HG03469 (cell line): Measurements from ENCODE around the gene PDE7B.

Experiments
- ATAC-seq: cut with Tn5 transposase; IDR thresholded peaks from one replicate; pipeline ENCODE4 v1.9.1; 2021; ENCODE audit warnings: mild to moderate bottlenecking, moderate library complexity, moderate number of reproducible peaks; ENCODE audit not compliant: unreplicated experiment

Gene PDE7B

DNA sequence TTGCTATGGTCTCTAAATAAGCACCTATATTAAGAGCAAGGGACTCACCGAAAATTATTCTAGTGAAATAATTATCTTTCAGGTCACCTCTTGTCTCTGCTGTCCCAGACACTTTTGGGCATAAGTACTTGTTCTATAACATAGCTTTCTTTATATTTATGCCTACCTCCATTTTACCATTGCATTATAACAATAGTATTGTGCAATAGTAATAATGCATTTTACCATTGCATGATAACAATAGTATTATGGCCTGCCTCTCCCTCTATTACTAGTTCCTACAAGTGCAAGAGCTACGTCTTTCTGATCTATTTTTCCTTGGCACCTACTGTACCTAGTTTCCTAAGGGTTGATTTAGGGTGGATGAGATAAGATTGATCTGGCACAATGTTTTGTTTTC lies 169.2 kb downstream of the PDE7B start:
- no peak for ATAC-seq

DNA sequence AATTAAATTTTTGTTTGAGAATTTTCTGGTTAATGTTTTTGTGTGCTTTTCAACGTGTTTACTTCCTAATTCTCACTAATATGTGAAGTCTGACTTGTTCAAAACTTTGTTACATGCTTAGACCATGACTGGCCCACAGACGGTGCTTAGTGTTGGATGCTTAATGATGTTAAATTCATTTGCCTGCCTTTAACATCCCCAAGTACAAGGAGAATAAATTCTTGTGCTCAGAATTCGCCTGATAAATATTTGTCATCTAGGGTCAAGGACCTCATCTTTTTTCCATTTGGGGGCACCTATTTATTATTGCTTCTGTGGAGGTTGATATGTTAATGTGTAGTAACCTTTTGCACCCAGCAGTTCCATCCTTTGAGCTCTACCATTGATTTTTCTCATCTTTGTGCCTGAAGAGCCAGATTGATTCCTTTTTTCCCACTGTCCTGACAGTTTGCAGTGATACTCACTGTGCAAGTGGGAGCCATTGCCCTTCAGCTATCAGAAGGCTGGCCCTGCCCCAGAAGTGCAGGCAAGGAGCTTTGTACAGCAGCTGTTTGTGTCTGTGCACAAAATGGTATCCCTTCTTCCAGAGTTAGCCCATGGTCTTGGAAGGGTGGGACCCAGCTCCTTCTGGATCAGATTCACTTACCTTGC lies 170.8 kb downstream of the PDE7B start:
- ATAC-seq, result no peak

DNA sequence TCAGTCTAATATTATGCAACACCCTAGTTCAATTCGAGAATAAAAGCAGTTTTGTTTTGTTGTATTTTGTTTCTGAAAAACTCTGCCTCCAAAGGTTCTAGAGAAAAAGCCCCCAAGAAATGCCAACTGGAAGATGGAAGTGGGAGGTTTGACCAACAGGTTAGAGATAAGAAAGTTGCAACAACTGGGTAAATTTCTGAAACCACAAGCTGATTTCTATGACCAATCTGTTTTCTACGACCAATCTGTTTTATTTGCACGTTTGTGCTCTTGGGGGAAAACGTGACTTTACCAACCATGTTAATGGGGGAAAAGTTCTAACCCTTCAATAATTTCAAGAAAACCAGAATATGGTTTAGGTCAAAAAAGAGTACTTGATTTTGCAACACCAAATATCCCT lies 173.2 kb downstream of the PDE7B start:
- no peak for ATAC-seq

DNA sequence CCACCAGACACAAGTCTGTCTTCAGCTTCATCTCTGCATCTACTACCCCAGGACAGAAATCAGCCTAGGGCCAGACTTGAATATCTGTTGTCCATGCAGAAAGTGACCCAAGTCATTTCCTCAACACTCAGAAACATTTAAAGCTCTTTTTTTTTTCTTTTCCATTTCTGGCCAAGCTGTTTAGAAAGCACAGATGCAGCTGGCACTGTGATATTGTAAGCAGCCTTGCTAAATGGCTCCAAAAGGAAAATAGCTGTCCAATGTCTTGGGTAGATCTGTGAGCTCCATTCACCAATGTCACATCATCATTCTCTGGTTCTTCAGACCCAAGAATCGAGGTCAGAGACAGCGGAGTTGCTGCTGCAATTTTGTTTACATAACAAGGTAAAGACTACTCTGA lies 174.2 kb downstream of the PDE7B start:
- no peak for ATAC-seq

DNA sequence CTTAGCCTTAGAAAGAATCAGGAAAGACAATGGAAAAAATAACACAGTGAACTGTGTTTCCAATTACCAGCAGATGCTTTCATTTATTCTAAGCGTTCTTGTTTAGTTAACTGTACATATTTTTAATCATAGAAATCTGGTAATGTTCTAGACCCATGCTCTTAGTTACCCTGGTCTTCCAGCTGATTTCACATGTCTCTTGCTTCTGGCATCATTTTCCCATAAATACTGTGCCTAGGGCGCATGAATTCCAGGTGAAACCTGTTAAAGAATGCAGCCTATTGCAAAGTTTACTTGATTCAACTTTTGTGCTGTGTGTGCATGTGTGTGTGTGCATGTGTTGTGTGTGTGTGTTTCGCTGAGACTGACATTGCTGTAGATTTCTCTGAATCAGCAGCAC lies 178.6 kb downstream of the PDE7B start:
- ATAC-seq, result no peak

DNA sequence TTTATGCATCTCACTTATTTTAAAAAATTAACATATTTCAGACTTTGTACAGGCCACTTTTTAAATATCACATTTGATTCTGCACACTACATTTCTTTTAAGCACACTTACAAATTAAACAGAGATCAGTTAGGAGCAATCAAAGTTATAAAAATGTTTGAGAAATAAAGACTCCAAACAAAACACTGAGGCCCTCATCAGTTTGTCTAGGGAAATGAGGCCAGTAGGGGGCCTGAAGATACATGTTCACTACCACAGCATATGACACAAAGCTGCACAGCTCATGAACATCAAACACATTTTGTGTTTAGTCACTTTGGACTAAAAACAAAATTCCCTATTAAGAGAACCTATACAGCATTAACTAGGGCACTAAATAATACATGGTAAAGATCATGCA lies 180.5 kb downstream of the PDE7B start:
- no peak for ATAC-seq

DNA sequence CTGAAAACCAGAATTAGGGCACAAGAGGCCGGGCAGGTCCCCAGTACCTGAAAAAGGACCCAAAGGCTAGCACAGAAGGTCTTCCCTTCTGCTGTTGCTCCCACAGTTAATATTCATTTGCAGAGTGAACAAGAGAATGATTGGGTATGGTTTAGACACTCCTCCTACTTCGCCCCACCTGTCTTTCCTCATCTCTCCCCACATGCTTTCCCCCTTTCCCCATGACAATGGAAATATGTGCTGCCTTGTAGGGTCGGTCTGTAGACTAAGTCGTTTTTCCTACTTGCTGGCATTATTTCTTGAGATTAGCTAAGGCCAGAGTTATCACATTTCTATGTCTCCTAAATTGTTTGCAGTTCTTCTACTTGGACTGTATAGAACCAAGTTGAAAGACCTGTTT lies 181.9 kb downstream of the PDE7B start:
- no peak for ATAC-seq

DNA sequence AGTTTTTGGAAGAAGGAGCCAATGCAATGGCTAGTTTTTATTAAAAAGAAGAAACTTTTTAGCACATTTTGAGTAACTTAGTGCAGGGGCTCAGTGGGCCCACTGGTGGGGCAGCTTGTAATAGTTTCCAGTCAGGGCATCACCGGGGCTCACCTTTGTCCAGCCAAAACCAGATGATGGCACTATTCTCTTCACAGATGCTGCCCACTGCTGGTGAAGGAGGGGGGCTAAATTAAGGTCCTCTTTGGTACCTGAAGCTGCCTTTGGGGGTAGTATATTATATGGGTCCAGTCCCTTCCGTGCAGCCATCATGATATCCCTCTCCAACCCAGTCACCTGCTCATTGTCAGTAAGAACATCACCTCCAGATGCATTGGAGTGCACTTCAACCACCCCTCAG lies 182.9 kb downstream of the PDE7B start:
- no peak for ATAC-seq

DNA sequence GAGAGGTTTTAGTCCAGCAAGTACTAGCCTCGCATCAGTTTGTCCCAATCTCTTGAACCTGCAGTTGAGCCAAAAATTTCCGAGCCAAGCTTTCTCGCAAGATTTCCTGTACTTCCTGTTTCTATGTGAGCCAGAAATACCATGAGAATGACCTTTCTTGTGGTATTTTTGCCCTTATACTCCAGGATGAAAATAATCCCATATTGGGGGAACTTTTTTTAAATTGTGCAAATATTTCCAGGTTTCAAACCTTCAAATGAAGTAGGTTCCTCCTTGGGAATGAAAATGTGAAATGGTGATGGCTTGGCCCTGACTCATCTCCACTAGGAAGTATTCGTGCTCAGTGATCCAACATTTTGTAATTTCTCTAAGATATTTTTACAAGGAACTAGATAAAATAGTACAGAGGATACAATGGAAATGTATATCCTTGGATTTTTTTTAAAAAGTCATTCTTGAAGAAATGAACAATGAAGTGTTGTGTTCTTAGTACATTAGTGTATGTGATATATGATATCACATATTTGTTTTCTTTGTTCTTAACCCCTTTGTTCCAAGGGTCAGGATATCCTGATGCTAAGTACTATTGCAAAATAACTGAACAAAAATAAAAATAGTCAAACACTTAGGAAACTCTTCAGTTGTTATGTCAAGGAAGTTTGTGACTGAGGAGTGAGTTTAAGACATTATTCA lies 184.0 kb downstream of the PDE7B start:
- ATAC-seq, result no peak

DNA sequence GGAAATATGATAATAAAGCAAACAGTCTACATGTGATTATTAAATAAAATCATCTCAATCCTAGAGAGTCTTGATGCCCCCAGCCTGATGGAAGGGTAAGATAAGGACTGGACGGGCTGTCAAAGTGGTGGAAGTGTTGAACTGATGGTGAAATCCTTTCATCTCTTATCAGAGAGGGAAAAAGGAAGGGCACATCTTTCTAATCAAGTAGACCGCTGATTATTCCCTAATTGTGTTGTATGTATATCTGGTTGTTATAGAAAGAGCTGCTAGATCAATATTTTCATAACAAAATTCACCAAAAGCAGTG lies 184.5 kb downstream of the PDE7B start:
- ATAC-seq, result no peak

DNA sequence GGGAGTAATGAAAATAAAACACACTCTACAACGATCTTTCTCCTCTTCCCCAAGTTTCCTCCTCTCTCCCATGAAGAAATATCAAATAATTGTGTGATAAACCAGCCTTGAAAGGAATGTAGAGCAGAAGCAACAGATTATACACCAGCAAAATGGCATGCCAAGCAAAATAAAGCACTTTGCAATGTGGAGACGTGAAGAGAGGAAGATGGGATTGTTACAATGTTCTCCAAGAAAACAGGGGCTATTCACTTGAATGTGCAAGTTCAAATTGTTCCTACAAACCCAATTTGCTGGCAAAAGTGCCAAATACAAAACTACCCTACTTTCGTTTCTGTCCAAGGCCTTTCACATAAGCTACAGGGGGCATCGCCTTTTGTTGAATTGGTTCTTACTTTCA lies 185.1 kb downstream of the PDE7B start:
- ATAC-seq, result no peak

DNA sequence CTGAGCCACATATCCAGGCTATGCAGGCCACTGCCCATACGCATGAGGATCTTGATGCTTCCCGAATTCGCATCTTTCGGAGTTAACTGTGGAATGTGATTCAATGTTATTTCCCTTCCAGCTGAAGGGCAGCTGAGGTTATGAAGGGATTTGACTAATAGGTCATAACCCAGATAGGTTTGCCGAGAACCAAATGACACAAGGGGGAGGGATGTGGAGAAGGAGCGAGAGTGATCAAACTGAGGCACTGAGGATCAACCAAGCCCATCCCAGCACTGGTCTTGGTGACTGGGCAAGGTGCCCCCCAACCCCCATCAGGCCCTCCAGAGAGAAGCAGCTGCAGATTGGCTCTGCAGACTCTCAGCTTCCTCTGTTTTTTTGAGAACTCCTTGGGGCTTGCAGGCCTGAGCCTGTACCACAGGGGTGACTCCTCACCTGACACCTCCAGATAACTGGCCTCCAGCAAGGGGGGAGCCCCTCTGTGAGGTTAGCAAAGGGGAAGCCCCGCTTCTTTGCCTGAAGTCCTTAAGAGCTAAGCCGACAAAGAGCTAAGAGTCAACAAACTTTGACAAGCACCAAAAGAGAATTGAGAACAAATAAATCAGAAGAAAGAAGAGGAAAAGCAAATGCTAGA lies 185.9 kb downstream of the PDE7B start:
- ATAC-seq, result no peak

DNA sequence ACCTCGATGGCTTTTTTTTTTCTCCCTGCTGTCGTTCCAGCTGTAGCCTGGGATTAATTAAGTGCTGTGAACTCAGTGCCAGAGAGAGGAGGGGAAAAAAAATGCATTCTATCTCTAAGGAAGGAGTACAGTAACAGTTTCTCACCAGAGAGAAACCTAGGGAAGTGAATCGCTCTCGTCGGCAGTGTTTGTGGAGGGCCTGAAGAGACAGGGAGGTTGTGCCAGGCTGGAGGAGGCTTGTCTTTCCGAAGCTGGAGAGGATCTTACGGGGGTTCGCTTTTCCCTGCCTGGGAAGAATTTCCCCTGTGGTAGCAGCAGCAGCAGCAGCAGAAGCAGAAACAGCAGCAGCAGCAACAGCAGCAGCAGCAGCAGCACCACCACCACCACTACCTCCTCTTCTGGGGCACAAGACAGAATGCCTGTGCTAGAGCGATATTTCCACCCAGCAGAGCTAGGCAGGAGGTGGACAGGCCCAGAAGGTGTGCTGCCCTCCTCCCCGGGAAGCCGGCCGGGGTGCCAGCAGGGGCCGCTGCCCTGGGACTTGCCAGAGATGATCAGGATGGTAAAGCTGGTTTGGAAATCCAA lies 186.5 kb downstream of the PDE7B start:
- no peak for ATAC-seq

DNA sequence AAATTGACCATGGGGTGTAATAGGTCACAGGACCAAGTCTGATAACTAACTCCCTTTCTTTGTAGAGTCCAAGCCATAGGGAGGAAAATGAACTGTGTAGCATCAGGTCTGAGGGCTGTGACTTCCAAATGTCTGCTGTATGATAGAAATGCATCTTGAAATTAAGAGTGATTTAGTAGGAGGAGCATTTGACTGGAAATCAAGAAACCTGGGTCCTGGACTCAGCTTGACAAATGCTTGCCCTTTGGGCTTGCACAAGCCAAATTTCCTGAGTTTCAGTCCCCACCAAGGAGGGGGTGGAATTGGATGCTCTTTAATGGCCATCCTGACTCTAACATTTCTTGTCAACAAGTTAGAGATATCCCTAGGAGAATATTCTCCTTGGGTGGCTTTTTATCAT lies 187.0 kb downstream of the PDE7B start:
- ATAC-seq, result no peak

DNA sequence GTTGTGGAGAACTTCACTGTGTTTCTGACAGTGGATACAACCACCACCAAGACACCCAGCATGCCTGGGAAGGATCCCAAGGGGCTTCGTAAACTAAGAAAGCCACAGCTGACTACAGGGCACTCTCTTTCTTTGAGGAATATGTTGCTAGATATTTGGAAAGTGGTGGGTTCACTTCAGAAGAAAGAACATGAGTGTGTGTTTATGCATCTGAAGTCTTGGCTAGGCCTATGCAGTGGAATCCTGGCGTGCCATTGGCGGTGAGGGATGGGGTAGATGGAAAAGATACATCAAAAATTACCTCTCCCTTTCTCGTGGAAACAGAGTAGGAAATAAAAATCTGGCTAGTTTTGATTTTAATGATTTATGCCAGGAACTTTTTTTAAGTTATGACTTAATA lies 187.7 kb downstream of the PDE7B start:
- ATAC-seq, result no peak

DNA sequence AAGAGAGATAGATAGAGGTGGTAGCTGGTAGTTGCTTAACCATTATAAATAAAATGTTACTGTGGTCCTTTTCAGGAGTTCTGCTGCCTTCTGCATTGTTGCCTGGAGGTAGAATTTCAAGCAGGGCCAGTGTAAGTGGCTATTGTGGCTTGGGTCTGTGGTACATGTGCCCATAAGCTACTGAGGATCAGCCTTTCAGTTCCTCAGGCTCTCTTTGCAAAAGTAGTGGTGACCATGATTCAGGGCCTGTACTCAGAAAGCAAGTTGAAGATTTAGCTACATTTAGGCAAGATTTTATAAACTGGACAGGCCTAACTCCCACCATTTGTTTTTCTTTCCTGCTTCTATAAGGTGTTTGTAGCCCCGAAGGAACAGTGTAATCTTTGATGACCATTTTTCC lies 199.0 kb downstream of the PDE7B start:
- ATAC-seq, result no peak

DNA sequence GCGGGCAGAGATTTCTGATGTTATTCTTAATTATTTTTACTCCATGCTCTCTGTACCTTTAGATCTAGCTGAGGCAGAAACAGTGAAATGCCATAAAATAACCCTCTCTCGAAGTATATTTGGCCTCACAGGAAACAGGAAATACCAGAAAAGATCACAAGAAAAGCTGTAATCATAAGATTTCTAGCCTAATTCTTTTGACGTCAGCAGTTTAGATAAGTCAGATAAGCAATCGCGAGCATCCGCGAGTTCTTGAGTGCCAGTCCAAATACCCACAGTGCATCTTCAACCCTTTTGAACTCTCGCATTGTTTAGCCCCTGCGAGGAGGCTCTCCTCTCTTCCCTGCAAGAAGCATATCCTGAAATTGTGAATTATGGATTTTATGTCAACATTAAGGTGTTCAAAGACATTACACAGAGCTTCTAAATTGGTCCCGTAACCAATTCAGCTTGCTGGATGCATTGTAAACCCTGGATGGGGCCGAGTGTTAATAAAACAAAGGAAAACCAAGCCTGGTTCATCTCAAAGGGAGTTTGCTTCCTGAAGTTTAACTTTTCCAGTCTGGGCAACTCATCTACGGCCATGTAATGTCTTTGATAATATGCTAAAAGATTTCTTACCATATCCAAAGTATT lies 199.8 kb downstream of the PDE7B start:
- ATAC-seq, result no peak

DNA sequence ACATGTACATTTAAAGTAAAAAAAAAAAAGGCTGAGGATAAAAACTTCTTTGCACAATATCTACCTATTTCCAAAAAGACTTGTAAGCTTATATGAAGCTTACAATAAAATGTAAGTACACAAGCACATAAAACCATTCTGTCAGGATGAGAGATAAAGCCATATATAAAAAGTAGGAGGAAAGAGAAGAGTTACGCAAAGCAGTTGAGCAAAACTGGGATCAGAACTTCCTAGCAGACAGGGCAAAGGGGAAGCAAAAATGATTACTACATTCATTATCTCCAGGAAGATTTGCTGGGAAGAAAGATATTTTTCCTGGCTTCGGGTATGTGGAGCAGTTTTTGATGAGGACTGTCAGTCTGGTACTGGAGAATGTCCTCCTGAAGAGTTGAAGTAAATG lies 200.5 kb downstream of the PDE7B start:
- no peak for ATAC-seq

DNA sequence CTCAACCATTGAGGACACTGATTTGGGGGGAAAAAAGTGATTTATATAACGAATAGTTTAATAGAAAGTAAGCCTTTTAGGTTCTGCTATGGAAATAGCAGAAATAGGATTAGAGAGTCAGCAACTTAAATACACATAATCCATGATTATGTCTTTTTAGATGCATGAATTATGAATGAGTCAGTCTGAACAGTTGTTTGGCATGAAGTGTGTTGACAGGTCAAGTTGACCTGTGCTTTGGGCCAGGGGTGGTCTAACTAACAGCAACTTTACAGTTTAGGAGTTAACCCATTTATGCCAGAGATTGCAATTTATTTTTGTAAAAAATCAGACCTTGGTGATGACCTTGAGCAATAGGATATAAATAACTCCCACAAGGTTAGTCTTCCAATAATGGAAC lies 207.4 kb downstream of the PDE7B start:
- ATAC-seq, result no peak

DNA sequence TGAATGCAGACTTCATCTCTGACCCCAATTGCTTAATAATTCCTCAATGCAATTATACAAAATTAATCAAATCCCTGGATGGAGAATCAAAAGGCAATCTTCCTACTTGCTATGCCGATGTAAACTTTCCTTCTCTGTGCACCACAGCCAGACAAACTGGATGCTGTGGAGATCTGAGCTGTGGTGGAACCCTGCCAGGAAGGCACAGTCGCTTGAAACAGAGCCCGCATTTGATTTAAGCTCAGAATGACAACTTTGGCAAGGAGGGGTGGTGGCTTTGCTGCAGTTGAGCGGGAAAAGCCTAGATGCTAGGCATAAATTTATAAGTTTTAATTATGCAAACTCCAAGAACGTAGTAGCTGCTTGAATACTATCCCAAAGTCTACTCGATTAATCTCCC lies 207.8 kb downstream of the PDE7B start:
- ATAC-seq, result no peak

DNA sequence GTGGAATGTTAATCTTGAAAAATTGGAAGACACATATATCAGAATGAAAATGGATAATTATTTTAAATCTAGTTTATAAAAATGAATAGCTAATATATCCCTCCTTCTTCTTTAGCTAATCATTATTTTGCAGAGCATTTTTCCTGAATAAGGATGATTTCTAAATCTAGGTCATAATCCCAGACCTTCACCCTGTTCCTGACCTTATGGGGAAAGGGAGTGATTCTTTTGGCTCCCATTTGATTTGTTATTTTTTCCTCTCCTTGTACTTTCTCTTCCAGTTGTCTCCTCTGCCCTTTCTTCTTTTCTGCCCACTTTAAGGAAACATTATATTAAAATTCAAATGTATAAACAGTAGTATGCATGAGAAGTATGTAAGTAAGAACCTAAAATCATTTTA lies 208.6 kb downstream of the PDE7B start:
- no peak for ATAC-seq

DNA sequence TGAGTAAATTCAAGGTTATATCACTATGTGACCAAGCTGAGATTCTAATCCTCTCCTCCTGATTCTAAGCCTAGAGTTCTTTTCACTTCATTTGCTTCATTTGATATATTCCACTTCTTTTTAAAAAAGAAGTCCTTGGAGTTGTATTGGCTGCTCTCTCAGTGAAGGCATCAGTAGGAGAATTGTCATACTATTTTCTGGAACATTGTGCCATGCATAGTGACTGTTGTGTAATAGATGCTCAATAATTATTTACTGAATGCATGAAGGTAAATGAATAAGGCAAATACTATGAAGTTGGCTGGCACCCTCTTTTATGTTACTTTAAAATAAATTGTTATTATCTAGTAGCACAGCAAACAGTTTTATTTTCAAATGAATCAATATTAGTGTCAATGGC lies 209.3 kb downstream of the PDE7B start:
- ATAC-seq, result no peak
